Liver (tissue), 3 donors: Measurements from ENCODE around the gene ZNF157.

Experiments
- TAF1 ChIP-seq: conservative IDR thresholded peaks from 2 replicates; pipeline ENCODE4 v1.6.1; 2016; ENCODE audit warnings: antibody characterized with exemption, mild to moderate bottlenecking
- TF ChIP-seq, protein P1 (sequence below): fragments of 150-350 bp; IDR thresholded peaks from 2 replicates; pipeline ENCODE4 v1.5.1; 2017; ENCODE audit warnings: improper control_type of control experiment, low read depth, low read length; ENCODE audit not compliant: missing input control
- donor health status: healthy.
- donor health status: healthy.

DNA sequence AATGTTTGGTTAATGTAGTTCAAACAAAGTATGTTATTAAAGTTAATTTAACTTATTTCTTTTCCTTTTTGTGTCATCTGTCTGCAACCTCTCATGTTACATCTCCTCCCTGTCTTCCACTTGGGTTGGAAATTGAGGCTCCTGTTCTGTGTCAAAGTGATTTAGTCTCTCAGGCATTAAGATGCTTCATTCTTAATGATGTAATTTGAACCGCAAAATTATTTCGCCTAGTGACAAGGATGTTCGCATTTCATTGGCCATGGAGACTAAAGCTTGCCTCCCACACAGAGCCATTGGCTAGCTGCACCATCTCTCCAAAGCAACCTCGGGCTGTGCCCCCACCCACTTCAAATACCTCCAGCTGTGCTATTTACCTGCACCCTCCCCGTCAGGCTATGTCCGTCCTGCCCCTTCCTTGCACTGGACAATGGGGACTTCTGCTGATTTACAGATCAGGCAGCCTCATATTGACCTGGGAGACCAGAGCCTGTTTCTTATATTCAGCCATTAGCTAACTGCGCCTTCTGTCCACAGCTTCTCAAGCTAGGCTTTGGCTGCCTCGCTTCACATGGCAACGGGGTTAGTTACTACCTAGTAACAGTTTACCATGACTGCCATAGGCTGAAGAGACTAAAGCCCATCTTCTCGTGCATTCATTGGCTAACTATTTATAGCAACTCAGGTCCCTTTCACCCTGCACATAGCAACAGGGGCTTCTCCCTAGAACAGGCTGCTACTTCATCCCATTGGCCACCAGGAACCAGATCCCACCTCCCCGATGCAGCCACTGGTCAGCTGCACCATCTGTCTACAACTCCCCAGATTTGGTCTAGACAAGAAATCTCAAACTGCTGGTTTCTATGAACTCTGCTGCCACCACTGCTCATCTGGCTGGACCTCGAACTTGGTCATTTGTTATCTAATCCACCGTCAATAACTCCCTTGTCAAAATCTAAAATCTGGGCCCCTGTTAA lies 8.6 kb upstream of the ZNF157 start:
- no peak for TF ChIP-seq TAF1
- TF ChIP-seq, protein P1, sequence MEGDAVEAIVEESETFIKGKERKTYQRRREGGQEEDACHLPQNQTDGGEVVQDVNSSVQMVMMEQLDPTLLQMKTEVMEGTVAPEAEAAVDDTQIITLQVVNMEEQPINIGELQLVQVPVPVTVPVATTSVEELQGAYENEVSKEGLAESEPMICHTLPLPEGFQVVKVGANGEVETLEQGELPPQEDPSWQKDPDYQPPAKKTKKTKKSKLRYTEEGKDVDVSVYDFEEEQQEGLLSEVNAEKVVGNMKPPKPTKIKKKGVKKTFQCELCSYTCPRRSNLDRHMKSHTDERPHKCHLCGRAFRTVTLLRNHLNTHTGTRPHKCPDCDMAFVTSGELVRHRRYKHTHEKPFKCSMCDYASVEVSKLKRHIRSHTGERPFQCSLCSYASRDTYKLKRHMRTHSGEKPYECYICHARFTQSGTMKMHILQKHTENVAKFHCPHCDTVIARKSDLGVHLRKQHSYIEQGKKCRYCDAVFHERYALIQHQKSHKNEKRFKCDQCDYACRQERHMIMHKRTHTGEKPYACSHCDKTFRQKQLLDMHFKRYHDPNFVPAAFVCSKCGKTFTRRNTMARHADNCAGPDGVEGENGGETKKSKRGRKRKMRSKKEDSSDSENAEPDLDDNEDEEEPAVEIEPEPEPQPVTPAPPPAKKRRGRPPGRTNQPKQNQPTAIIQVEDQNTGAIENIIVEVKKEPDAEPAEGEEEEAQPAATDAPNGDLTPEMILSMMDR, result no peak
